Muscle of leg (tissue), 11 donors: ENCODE results near the gene METTL26. TPM values are rescaled to one million over a fixed set of nuclear protein-coding genes. Genes with fewer than 3 reads are reported as not detected.

ENCODE experiments used
- DNase-seq: peaks from one replicate; pipeline ENCODE4 v3.0.0; 2013
- H3K27ac ChIP-seq: one replicate; pipeline ENCODE4 v1.5.1; 2013; ENCODE audit warnings: mild to moderate bottlenecking, low read length, control low read depth
- H3K27me3 ChIP-seq: one replicate; pipeline ENCODE4 v1.6.1; 2013; ENCODE audit warnings: low read length; ENCODE audit not compliant: control insufficient read depth, insufficient read depth
- H3K36me3 ChIP-seq: one replicate; pipeline ENCODE4 v1.6.1; 2013; ENCODE audit warnings: low read length; ENCODE audit not compliant: control insufficient read depth, insufficient read depth
- H3K4me1 ChIP-seq: one replicate; pipeline ENCODE4 v1.6.1; 2013; ENCODE audit warnings: low read length; ENCODE audit not compliant: control insufficient read depth, insufficient read depth
- H3K4me3 ChIP-seq: one replicate; pipeline ENCODE4 v1.5.1; 2013; ENCODE audit warnings: low read length, control low read depth
- H3K9me3 ChIP-seq: replicated peaks from 2 replicates; pipeline ENCODE4 v1.6.1; 2013; ENCODE audit warnings: low read depth, low read length; ENCODE audit not compliant: control insufficient read depth
- WGBS: methylation state at CpG from one replicate; pipeline ENCODE4 v1.1.5; 2013; ENCODE audit warnings: missing lambda C conversion rate; ENCODE audit not compliant: insufficient coverage; 5-methylcytosine and 5-hydroxymethylcytosine counted together
- polyA plus RNA-seq, 8 donors: library from polyadenylated mRNA; unstranded; fragments of 120-200 nt; gene quantifications; one replicate each; pipeline versions ENCODE4 v1.2.1 to v1.2.3, GENCODE V29; 2013; ENCODE audit warnings: inconsistent platforms in 1 of 8, low replicate concordance in 1 of 8; ENCODE audit not compliant: insufficient read length in 8 of 8, insufficient read depth in 1 of 8
- total RNA-seq: library from RNA; stranded (reverse); fragments of 120-200 nt; gene quantifications from one replicate; pipeline ENCODE4 v1.2.4, GENCODE V29; 2013

The METTL26 gene
- total and polyA plus RNA-seq, 9 donors = 39.3 to 59.1 (median 42.7) TPM

DNA sequence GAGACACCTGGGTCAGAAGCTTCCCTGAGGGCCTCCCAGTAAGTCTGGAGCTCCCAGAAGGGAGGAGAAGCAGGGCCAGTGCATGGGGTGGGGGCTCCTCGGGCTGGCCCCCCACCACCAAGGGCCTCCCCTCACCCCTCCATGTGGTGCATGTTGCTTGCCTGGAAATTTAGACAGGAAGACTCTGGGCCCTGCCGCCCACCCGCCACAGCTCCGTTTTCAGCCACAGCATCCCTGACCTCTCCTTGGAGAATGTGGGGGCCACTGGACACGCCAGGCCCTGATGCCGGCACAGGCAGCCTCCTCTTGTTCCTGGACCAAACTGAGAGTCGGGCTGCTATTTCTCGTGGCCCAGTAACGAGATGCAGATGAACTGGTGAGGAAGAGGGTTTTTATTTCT is 2.7 kb upstream of the METTL26 start:
- H3K27ac ChIP-seq = no peak overlapping the region
- H3K4me3 ChIP-seq = no peak overlapping the region
- H3K9me3 ChIP-seq = no peaks in the 10 kb centered on the region
- no peak for DNase-seq
- H3K4me1 ChIP-seq = peaks cover 37% of the 10 kb centered on the region
- H3K36me3 ChIP-seq = peaks cover 9% of the 10 kb centered on the region
- 60% methylated on average over 3 of the region's 9 CpGs for WGBS
- H3K27me3 ChIP-seq = peaks cover 9% of the 10 kb centered on the region

- Histone ChIP-seq H3K27me3 (peaks cover 8% of the 10 kb centered on the region), H3K4me1 (peaks cover 37% of the 10 kb centered on the region), H3K4me3 (no peak overlapping the region), H3K9me3 (no peaks in the 10 kb centered on the region), H3K27ac (no peak overlapping the region), H3K36me3 (peaks cover 13% of the 10 kb centered on the region)
- WGBS = 59% methylated on average over 9 of the region's 15 CpGs
- DNase-seq = no peak
Measured at GRCh38 chr16:638034-638543, 2.0 kb upstream of the METTL26 start.

GRCh38 chr16:637081-638018 is 1.2 kb upstream of the METTL26 start:
- Histone ChIP-seq H3K36me3 (peaks cover 16% of the 10 kb centered on the region), H3K4me1 (peaks cover 31% of the 10 kb centered on the region), H3K9me3 (no peaks in the 10 kb centered on the region), H3K27me3 (peaks cover under 1% of the 10 kb centered on the region), H3K4me3 (peak overlapping the region; percentile 94), H3K27ac (peak overlapping the region; percentile 96)
- WGBS = 22% methylated on average over 45 of the region's 53 CpGs
- DNase-seq = peak; percentile 62

DNA sequence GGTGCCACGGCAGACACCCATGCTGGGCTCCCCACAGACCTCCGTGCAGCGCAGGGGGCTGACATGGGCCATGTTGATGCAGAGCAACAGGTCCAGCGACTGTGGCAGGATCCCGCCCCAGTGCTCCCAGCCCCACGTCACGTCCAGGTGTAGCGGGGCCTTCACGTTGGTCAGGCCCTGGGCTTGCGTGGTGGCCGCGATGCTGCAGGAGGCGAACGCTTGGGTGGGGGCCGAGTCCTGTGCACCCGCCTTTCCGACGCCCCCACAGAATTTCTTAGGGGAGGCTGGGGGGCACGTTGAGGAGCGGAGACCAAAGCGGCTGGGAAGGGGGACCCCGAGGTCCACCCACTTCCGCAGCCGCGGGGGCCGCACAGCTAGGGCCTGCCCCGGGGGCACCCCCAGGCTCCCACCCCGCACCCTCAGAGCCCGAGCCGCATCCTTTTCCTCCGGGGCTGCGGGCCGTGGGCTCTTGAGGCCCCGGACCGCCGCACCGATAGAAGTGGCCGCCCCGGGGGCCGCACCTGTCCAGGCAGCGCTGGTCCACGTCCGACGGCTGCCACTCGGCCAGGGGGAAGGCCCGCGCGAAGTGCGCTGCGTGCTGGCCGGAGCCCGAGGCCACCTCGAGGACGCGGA is 416 bp downstream of the METTL26 start:
- no peaks in the 10 kb centered on the region for H3K27me3 ChIP-seq
- no peaks in the 10 kb centered on the region for H3K9me3 ChIP-seq
- no peak overlapping the region for H3K27ac ChIP-seq
- 4% methylated on average over 52 of the region's 55 CpGs for WGBS
- H3K36me3 ChIP-seq = peaks cover 18% of the 10 kb centered on the region
- peak overlapping the region; percentile 94 for H3K4me3 ChIP-seq
- DNase-seq = no peak
- peaks cover 29% of the 10 kb centered on the region for H3K4me1 ChIP-seq

GRCh38 chr16:634996-635395 is 1.1 kb downstream of the METTL26 start:
- Histone ChIP-seq H3K4me3 (no peak overlapping the region), H3K9me3 (no peaks in the 10 kb centered on the region), H3K36me3 (peaks cover 18% of the 10 kb centered on the region), H3K27ac (no peak overlapping the region), H3K27me3 (no peaks in the 10 kb centered on the region), H3K4me1 (peaks cover 35% of the 10 kb centered on the region)
- WGBS = 67% methylated on average over 7 of the region's 7 CpGs
- DNase-seq = no peak

- 80% methylated on average over 19 of the region's 22 CpGs for WGBS
- peaks cover 43% of the 10 kb centered on the region for H3K4me1 ChIP-seq
- no peak for DNase-seq
- H3K27me3 ChIP-seq = no peaks in the 10 kb centered on the region
- peaks cover 18% of the 10 kb centered on the region for H3K36me3 ChIP-seq
- H3K27ac ChIP-seq = no peak overlapping the region
- H3K9me3 ChIP-seq = no peaks in the 10 kb centered on the region
- no peak overlapping the region for H3K4me3 ChIP-seq
Measured at GRCh38 chr16:634051-634670, 1.9 kb downstream of the METTL26 start.

DNA sequence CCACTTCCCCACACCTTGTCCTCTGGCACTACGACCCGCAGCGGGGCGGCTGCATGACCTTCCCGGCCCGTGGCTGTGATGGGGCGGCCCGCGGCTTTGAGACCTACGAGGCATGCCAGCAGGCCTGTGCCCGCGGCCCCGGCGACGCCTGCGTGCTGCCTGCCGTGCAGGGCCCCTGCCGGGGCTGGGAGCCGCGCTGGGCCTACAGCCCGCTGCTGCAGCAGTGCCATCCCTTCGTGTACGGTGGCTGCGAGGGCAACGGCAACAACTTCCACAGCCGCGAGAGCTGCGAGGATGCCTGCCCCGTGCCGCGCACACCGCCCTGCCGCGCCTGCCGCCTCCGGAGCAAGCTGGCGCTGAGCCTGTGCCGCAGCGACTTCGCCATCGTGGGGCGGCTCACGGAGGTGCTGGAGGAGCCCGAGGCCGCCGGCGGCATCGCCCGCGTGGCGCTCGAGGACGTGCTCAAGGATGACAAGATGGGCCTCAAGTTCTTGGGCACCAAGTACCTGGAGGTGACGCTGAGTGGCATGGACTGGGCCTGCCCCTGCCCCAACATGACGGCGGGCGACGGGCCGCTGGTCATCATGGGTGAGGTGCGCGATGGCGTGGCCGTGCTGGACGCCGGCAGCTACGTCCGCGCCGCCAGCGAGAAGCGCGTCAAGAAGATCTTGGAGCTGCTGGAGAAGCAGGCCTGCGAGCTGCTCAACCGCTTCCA is 2.6 kb downstream of the METTL26 start:
- Histone ChIP-seq H3K27ac (no peak overlapping the region), H3K27me3 (no peaks in the 10 kb centered on the region), H3K36me3 (peaks cover 20% of the 10 kb centered on the region), H3K9me3 (no peaks in the 10 kb centered on the region), H3K4me3 (no peak overlapping the region), H3K4me1 (peaks cover 50% of the 10 kb centered on the region)
- DNase-seq = no peak
- 93% methylated on average over 74 of the region's 74 CpGs for WGBS

DNA sequence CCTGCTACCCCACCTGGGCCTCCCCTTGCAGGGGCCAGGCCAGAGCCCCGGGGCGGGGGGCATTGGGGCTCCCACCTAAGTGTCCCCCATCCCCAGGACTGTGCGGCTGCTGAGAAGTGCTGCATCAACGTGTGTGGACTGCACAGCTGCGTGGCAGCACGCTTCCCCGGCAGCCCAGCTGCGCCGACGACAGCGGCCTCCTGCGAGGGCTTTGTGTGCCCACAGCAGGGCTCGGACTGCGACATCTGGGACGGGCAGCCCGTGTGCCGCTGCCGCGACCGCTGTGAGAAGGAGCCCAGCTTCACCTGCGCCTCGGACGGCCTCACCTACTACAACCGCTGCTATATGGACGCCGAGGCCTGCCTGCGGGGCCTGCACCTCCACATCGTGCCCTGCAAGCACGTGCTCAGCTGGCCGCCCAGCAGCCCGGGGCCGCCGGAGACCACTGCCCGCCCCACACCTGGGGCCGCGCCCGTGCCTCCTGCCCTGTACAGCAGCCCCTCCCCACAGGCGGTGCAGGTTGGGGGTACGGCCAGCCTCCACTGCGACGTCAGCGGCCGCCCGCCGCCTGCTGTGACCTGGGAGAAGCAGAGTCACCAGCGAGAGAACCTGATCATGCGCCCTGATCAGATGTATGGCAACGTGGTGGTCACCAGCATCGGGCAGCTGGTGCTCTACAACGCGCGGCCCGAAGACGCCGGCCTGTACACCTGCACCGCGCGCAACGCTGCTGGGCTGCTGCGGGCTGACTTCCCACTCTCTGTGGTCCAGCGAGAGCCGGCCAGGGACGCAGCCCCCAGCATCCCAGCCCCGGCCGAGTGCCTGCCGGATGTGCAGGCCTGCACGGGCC is 3.4 kb downstream of the METTL26 start:
- Histone ChIP-seq H3K27me3 (no peaks in the 10 kb centered on the region), H3K4me1 (peaks cover 54% of the 10 kb centered on the region), H3K27ac (no peak overlapping the region), H3K9me3 (no peaks in the 10 kb centered on the region), H3K4me3 (no peak overlapping the region), H3K36me3 (peaks cover 28% of the 10 kb centered on the region)
- 91% methylated on average over 67 of the region's 67 CpGs for WGBS
- DNase-seq = no peak

DNA sequence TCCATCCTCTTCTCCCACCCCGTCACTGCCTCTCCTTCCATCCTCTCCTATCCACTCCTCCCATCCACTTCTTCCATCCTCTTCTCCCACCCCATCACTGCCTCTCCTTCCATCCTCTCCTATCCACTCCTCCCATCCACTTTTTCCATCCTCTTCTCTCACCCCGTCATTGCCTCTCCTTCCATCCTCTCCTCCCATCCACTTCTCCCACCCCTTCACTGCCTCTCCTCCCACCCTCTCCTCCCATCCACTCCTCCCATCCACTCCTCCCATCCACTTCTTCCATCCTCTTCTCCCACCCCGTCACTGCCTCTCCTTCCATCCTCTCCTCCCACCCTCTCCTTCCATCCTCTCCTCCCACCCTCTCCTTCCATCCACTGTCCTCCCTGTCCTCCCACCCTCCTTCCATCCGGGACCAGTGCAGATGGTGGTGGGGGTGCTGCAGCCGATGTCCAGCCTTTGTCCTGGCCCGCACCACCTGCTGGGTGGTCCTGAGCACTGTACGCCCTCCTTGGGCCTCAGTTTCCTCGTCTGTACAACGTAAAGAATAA is 4.2 kb downstream of the METTL26 start:
- Histone ChIP-seq H3K4me1 (peaks cover 58% of the 10 kb centered on the region), H3K4me3 (no peak overlapping the region), H3K9me3 (no peaks in the 10 kb centered on the region), H3K27me3 (no peaks in the 10 kb centered on the region), H3K36me3 (peaks cover 31% of the 10 kb centered on the region), H3K27ac (no peak overlapping the region)
- no peak for DNase-seq
- WGBS = 41% methylated on average over 4 of the region's 9 CpGs
